Peyer's patch (tissue), 4 donors: Measurements from ENCODE around the gene AGBL4.

ENCODE experiments used
- CTCF ChIP-seq, 6 experiments: fragments of 450-650 bp in 4 of 6; fragments of 200-600 bp in 2 of 6; sonication (generic) in 1 of 6; IDR thresholded peaks; one replicate each; pipeline ENCODE4 v1.5.1; 2017 to 2019; ENCODE audit warnings: antibody characterized with exemption in 6 of 6, mild to moderate bottlenecking in 3 of 6, moderate library complexity in 1 of 6
- POLR2A ChIP-seq, 2 donors: fragments of 450-650 bp; IDR thresholded peaks; one replicate each; pipeline ENCODE4 v1.5.1; 2017; ENCODE audit warnings: antibody characterized with exemption in 2 of 2, mild to moderate bottlenecking in 2 of 2, moderate library complexity in 2 of 2

- TF ChIP-seq CTCF (IDR thresholded peaks at IDR 0.05) (no peak), POLR2A (IDR thresholded peaks at IDR 0.05) (no peak)
Observed at GRCh38 chr1:49606082-49606481, 417.7 kb downstream of the AGBL4 start.
